ENCODE results near the gene PHAF1. TPM values are rescaled to one million over a fixed set of nuclear protein-coding genes. Genes with fewer than 3 reads are reported as not detected.

PHAF1 gene
- total and polyA plus RNA-seq, 2 of the 13 experiments (the other 11 are each of a cell fraction or from before 2014, with no cell fraction given), result 48.3 to 174 TPM

DNA sequence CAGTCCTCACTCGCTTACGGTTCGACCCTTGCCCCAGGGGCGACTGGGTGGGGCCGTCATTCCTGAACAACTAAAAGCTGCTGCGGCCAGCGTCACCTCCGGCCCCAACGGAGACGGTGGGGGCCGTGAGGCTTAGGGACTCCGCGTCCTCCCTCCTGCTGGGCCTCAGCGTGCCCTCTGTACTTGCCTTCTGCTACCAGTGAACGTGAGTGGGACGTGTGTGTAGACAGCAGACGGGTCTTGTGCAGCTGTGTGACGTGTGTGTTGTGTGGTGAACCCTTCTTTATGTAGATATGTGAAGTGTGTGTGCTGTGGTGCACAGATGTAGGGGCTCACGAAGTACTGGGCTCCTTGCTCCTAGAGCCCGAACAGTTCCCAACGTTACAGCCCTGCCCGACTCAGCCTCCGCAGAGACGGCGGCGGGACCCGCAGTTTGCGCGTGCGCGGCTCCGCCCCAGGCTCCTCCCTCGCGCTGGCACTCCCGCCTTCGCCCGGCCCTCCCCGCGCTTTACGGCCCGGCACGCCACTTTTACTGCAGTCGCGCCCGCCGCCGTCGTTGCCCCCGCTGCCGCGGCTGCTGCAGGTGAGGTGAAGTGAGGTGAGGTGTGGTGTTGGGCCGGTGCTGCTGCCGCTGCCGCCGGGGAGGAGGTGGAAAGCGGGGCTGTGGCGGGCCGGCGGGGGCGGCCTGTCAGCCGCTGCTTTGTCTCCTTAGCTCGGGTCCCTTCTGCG lies at the start of gene PHAF1 (continued):
- TF ChIP-seq CREB3 (CRISPR knock-in tag; IDR thresholded peaks at IDR 0.05) (peak; percentile 89; the same call in 1 of the 2 replicates), TSC22D2 (CRISPR knock-in tag; IDR thresholded peaks at IDR 0.05; ENCODE audit: borderline replicate concordance) (peak; percentile 55), ZNF550 (CRISPR knock-in tag; IDR thresholded peaks at IDR 0.05; ENCODE audit: borderline replicate concordance) (peak; percentile 32; the same call in 1 of the 2 replicates), ZNF614 (CRISPR knock-in tag; IDR thresholded peaks at IDR 0.05; ENCODE audit: borderline replicate concordance) (peak; percentile 89; the same call in 1 of the 2 replicates), ZNF781 (CRISPR knock-in tag; IDR thresholded peaks at IDR 0.05; ENCODE audit: borderline replicate concordance, not compliant biosample characterization) (peak; percentile 6), HNRNPH1 (optimal IDR thresholded peaks at IDR 0.05; ENCODE audit: low read depth, low read length) (peak; percentile 37), ZNF83 (CRISPR knock-in tag; IDR thresholded peaks at IDR 0.05; ENCODE audit: borderline replicate concordance) (peak; percentile 59), ZC3H13 (CRISPR knock-in tag; IDR thresholded peaks at IDR 0.05) (peak; percentile 93), KDM2A (CRISPR knock-in tag; IDR thresholded peaks at IDR 0.05; ENCODE audit: borderline replicate concordance, low read depth) (peak; percentile 93), ZFP36L1 (CRISPR knock-in tag; IDR thresholded peaks at IDR 0.05) (peak; percentile 91), BRD4 (CRISPR knock-in tag; IDR thresholded peaks at IDR 0.05) (peak; percentile 96; the same call in 1 of the 2 replicates), KLF13 (CRISPR knock-in tag; IDR thresholded peaks at IDR 0.05) (no peak), ZNF350 (CRISPR knock-in tag; IDR thresholded peaks at IDR 0.05; ENCODE audit: borderline replicate concordance, low read depth) (peak; percentile 84), ZNF577 (CRISPR knock-in tag; IDR thresholded peaks at IDR 0.05; ENCODE audit: borderline replicate concordance, low read depth) (no peak), ZNF547 (CRISPR knock-in tag; IDR thresholded peaks at IDR 0.05) (peak; percentile 54; the same call in 1 of the 2 replicates), RBFOX2 (IDR thresholded peaks at IDR 0.05; ENCODE audit: low read depth, low read length) (peak; percentile 100), REXO4 (CRISPR knock-in tag; IDR thresholded peaks at IDR 0.05; ENCODE audit: borderline replicate concordance) (no peak), TOPORS (CRISPR knock-in tag; IDR thresholded peaks at IDR 0.05) (no peak), EHMT2 (IDR thresholded peaks at IDR 0.05; ENCODE audit: borderline replicate concordance, low read depth, low read length) (no peak), ZNF260 (CRISPR knock-in tag; IDR thresholded peaks at IDR 0.05; ENCODE audit: borderline replicate concordance, low read depth) (no peak)
- TF ChIP-seq, protein P1, sequence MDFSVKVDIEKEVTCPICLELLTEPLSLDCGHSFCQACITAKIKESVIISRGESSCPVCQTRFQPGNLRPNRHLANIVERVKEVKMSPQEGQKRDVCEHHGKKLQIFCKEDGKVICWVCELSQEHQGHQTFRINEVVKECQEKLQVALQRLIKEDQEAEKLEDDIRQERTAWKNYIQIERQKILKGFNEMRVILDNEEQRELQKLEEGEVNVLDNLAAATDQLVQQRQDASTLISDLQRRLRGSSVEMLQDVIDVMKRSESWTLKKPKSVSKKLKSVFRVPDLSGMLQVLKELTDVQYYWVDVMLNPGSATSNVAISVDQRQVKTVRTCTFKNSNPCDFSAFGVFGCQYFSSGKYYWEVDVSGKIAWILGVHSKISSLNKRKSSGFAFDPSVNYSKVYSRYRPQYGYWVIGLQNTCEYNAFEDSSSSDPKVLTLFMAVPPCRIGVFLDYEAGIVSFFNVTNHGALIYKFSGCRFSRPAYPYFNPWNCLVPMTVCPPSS (IDR thresholded peaks at IDR 0.05), result no peak
- TF ChIP-seq, protein P2, sequence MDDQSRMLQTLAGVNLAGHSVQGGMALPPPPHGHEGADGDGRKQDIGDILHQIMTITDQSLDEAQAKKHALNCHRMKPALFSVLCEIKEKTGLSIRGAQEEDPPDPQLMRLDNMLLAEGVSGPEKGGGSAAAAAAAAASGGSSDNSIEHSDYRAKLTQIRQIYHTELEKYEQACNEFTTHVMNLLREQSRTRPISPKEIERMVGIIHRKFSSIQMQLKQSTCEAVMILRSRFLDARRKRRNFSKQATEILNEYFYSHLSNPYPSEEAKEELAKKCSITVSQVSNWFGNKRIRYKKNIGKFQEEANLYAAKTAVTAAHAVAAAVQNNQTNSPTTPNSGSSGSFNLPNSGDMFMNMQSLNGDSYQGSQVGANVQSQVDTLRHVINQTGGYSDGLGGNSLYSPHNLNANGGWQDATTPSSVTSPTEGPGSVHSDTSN (CRISPR knock-in tag; IDR thresholded peaks at IDR 0.05; ENCODE audit: borderline replicate concordance), result no peak
- TF ChIP-seq, protein P3, sequence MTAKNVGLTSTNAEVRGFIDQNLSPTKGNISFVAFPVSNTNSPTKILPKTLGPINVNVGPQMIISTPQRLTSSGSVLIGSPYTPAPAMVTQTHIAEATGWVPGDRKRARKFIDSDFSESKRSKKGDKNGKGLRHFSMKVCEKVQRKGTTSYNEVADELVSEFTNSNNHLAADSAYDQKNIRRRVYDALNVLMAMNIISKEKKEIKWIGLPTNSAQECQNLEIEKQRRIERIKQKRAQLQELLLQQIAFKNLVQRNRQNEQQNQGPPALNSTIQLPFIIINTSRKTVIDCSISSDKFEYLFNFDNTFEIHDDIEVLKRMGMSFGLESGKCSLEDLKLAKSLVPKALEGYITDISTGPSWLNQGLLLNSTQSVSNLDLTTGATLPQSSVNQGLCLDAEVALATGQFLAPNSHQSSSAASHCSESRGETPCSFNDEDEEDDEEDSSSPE (CRISPR knock-in tag; IDR thresholded peaks at IDR 0.05), result peak; percentile 92
- TF ChIP-seq, protein P4, sequence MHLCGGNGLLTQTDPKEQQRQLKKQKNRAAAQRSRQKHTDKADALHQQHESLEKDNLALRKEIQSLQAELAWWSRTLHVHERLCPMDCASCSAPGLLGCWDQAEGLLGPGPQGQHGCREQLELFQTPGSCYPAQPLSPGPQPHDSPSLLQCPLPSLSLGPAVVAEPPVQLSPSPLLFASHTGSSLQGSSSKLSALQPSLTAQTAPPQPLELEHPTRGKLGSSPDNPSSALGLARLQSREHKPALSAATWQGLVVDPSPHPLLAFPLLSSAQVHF (CRISPR knock-in tag; IDR thresholded peaks at IDR 0.05), result peak; percentile 77; the same call in 1 of the 2 replicates

All from HepG2 (cell line).